HUES64 (cell line): ENCODE data around the gene LCN12.

Experiments used
- H3K27ac ChIP-seq: 2 replicates; pipeline ENCODE4 v1.7.0; 2013; ENCODE audit warnings: low read depth, low read length, inconsistent platforms
- H3K27me3 ChIP-seq: 2 replicates; pipeline ENCODE4 v1.6.1; 2013; ENCODE audit warnings: mild to moderate bottlenecking, low read length; ENCODE audit not compliant: insufficient read depth
- H3K36me3 ChIP-seq: 2 replicates; pipeline ENCODE4 v1.6.1; 2013; ENCODE audit warnings: mild to moderate bottlenecking, low read length; ENCODE audit not compliant: insufficient read depth
- H3K4me1 ChIP-seq: 2 replicates; pipeline ENCODE4 v1.6.1; 2013; ENCODE audit warnings: mild to moderate bottlenecking, low read length, moderate library complexity; ENCODE audit not compliant: insufficient read depth
- H3K4me3 ChIP-seq: 2 replicates; pipeline ENCODE4 v1.5.1; 2013; ENCODE audit warnings: mild to moderate bottlenecking, low read length, moderate library complexity
- H3K9ac ChIP-seq: 2 replicates; pipeline ENCODE4 v1.6.1; 2013; ENCODE audit warnings: mild to moderate bottlenecking, low read depth, low read length
- H3K9me3 ChIP-seq: 2 replicates; pipeline ENCODE4 v1.6.1; 2013; ENCODE audit warnings: low read depth, low read length; ENCODE audit not compliant: insufficient read depth
- WGBS: fragments of 150-250, 120-280 bp; methylation state at CpG from one replicate; pipeline ENCODE4 v1.1.7; 2013; ENCODE audit warnings: missing lambda C conversion rate; 5-methylcytosine and 5-hydroxymethylcytosine counted together

The LCN12 gene

GRCh38 chr9:136955202-136955942, 3.3 kb downstream of the LCN12 start:
- 86% methylated on average over 14 of the region's 14 CpGs for WGBS
- H3K9me3 ChIP-seq, result no peaks in the 10 kb centered on the region

GRCh38 chr9:136955943-136956335, 3.9 kb downstream of the LCN12 start:
- no peak overlapping the region for H3K9ac ChIP-seq
- no peak overlapping the region for H3K27ac ChIP-seq
- no peaks in the 10 kb centered on the region for H3K9me3 ChIP-seq
- no peak overlapping the region for H3K4me3 ChIP-seq
- H3K36me3 ChIP-seq, result no peaks in the 10 kb centered on the region
- H3K4me1 ChIP-seq, result no peaks in the 10 kb centered on the region
- WGBS, result 91% methylated on average over 9 of the region's 9 CpGs
- H3K27me3 ChIP-seq, result no peaks in the 10 kb centered on the region

More at GRCh38 chr9:136955202-136955942, 3.3 kb downstream of the LCN12 start:
- H3K27ac ChIP-seq, result no peak overlapping the region
- peaks cover 4% of the 10 kb centered on the region for H3K4me1 ChIP-seq
- no peak overlapping the region for H3K4me3 ChIP-seq
- no peak overlapping the region for H3K9ac ChIP-seq
- no peaks in the 10 kb centered on the region for H3K27me3 ChIP-seq
- H3K36me3 ChIP-seq, result no peaks in the 10 kb centered on the region

GRCh38 chr9:136956604-136957003, 4.5 kb downstream of the LCN12 start:
- no peaks in the 10 kb centered on the region for H3K36me3 ChIP-seq
- no peaks in the 10 kb centered on the region for H3K9me3 ChIP-seq
- no peak overlapping the region for H3K4me3 ChIP-seq
- H3K9ac ChIP-seq, result no peak overlapping the region
- H3K27ac ChIP-seq, result no peak overlapping the region
- WGBS, result 93% methylated on average over 4 of the region's 4 CpGs
- H3K27me3 ChIP-seq, result no peaks in the 10 kb centered on the region
- no peaks in the 10 kb centered on the region for H3K4me1 ChIP-seq

GRCh38 chr9:136957461-136957860, 5.4 kb downstream of the LCN12 start:
- Histone ChIP-seq H3K36me3 (no peaks in the 10 kb centered on the region), H3K4me1 (no peaks in the 10 kb centered on the region), H3K9ac (no peak overlapping the region), H3K4me3 (no peak overlapping the region), H3K27me3 (no peaks in the 10 kb centered on the region), H3K9me3 (no peaks in the 10 kb centered on the region), H3K27ac (no peak overlapping the region)
- 100% methylated on average over 1 of the region's 1 CpG for whole genome bisulfite sequencing

- Histone ChIP-seq H3K4me3 (no peak overlapping the region), H3K27ac (no peak overlapping the region), H3K36me3 (no peaks in the 10 kb centered on the region), H3K9ac (no peak overlapping the region), H3K9me3 (no peaks in the 10 kb centered on the region), H3K4me1 (no peaks in the 10 kb centered on the region), H3K27me3 (no peaks in the 10 kb centered on the region)
- WGBS, result 90% methylated on average over 6 of the region's 6 CpGs
Measured at GRCh38 chr9:136957901-136958300, 5.8 kb downstream of the LCN12 start.

GRCh38 chr9:136958473-136958872, 6.4 kb downstream of the LCN12 start:
- no peak overlapping the region for H3K27ac ChIP-seq
- H3K9ac ChIP-seq, result no peak overlapping the region
- no peak overlapping the region for H3K4me3 ChIP-seq
- H3K4me1 ChIP-seq, result no peaks in the 10 kb centered on the region
- WGBS, result 84% methylated on average over 7 of the region's 7 CpGs
- H3K36me3 ChIP-seq, result no peaks in the 10 kb centered on the region
- no peaks in the 10 kb centered on the region for H3K9me3 ChIP-seq
- H3K27me3 ChIP-seq, result no peaks in the 10 kb centered on the region

- H3K9me3 ChIP-seq, result no peaks in the 10 kb centered on the region
- H3K4me3 ChIP-seq, result no peak overlapping the region
- WGBS, result 90% methylated on average over 28 of the region's 28 CpGs
- no peak overlapping the region for H3K9ac ChIP-seq
- no peaks in the 10 kb centered on the region for H3K27me3 ChIP-seq
- H3K36me3 ChIP-seq, result no peaks in the 10 kb centered on the region
- H3K27ac ChIP-seq, result no peak overlapping the region
- no peaks in the 10 kb centered on the region for H3K4me1 ChIP-seq
Measured at GRCh38 chr9:136958898-136959850, 7.1 kb downstream of the LCN12 start.

GRCh38 chr9:136960212-136960937, 8.3 kb downstream of the LCN12 start:
- WGBS, result 94% methylated on average over 19 of the region's 19 CpGs
- Histone ChIP-seq H3K4me1 (no peaks in the 10 kb centered on the region), H3K9me3 (no peaks in the 10 kb centered on the region), H3K36me3 (no peaks in the 10 kb centered on the region), H3K4me3 (no peak overlapping the region), H3K9ac (no peak overlapping the region), H3K27ac (no peak overlapping the region), H3K27me3 (no peaks in the 10 kb centered on the region)

GRCh38 chr9:136960938-136961275, 8.8 kb downstream of the LCN12 start:
- no peak overlapping the region for H3K4me3 ChIP-seq
- H3K36me3 ChIP-seq, result no peaks in the 10 kb centered on the region
- H3K9me3 ChIP-seq, result no peaks in the 10 kb centered on the region
- H3K27me3 ChIP-seq, result no peaks in the 10 kb centered on the region
- 0 out of 2 replicates have a peak, but pooled peaks cover 2% of the 10 kb centered on the region for H3K4me1 ChIP-seq
- H3K9ac ChIP-seq, result no peak overlapping the region
- no peak overlapping the region for H3K27ac ChIP-seq
- WGBS, result 95% methylated on average over 15 of the region's 15 CpGs

GRCh38 chr9:136961279-136962065, 9.4 kb downstream of the LCN12 start:
- H3K9me3 ChIP-seq, result no peaks in the 10 kb centered on the region
- no peak overlapping the region for H3K27ac ChIP-seq
- no peaks in the 10 kb centered on the region for H3K36me3 ChIP-seq
- H3K4me1 ChIP-seq, result 0 out of 2 replicates have a peak, but pooled peaks cover 5% of the 10 kb centered on the region
- WGBS, result 82% methylated on average over 23 of the region's 23 CpGs
- no peaks in the 10 kb centered on the region for H3K27me3 ChIP-seq
- no peak overlapping the region for H3K9ac ChIP-seq
- H3K4me3 ChIP-seq, result no peak overlapping the region
